DOHH2 (cell line): ENCODE data around the gene TPM2.
"Not testable (repeated sequence)": the region's sequence is repeated elsewhere in the genome, so short reads cannot be mapped to it uniquely, and the experiment has no call there.

Experiments used
- EZH2phosphoT487 ChIP-seq: fragments of 200-600 bp; sonication (generic); IDR thresholded peaks from 2 replicates; pipeline ENCODE4 v1.6.1; 2017; ENCODE audit warnings: borderline replicate concordance, mild to moderate bottlenecking, antibody characterized with exemption, low read length, moderate library complexity, mixed read lengths
- TF ChIP-seq, protein P1 (sequence below): fragments of 200-600 bp; sonication (generic); IDR thresholded peaks from one replicate; pipeline ENCODE4 v1.5.1; 2014; ENCODE audit warnings: antibody characterized with exemption, mild to moderate bottlenecking, low read depth, low read length; ENCODE audit not compliant: poor library complexity, severe bottlenecking

DNA sequence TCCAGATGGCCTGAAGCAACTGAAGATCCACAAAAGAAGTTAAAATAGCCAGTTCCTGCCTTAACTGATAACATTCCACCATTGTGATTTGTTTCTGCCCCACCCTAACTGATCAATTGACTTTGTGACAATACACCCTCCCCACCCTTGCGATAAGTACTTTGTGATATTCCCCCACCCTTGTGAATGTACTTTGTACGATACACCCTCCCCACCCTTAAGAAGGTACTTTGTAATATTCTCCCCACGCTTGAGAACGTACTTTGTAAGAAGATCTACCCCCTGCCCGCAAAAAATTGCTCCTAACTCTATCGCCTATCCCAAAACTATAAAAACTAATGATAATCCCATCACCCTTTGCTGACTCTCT is 52.9 kb downstream of the TPM2 start:
- TF ChIP-seq, protein P1, sequence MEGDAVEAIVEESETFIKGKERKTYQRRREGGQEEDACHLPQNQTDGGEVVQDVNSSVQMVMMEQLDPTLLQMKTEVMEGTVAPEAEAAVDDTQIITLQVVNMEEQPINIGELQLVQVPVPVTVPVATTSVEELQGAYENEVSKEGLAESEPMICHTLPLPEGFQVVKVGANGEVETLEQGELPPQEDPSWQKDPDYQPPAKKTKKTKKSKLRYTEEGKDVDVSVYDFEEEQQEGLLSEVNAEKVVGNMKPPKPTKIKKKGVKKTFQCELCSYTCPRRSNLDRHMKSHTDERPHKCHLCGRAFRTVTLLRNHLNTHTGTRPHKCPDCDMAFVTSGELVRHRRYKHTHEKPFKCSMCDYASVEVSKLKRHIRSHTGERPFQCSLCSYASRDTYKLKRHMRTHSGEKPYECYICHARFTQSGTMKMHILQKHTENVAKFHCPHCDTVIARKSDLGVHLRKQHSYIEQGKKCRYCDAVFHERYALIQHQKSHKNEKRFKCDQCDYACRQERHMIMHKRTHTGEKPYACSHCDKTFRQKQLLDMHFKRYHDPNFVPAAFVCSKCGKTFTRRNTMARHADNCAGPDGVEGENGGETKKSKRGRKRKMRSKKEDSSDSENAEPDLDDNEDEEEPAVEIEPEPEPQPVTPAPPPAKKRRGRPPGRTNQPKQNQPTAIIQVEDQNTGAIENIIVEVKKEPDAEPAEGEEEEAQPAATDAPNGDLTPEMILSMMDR, result not testable (repeated sequence)
- TF ChIP-seq EZH2phosphoT487, result not testable (repeated sequence)
